Placental epithelial cell (primary cell): Measurements from ENCODE around the gene MST1. TPM values are rescaled to one million over a fixed set of nuclear protein-coding genes. Genes with fewer than 3 reads are reported as not detected.

Experiments used
- small RNA-seq: library from RNA; depleted of rRNA; stranded (forward); fragments of <200 nt; gene quantifications from one replicate; pipeline ENCODE3, GENCODE V24; 2012
- total RNA-seq: library from RNA; depleted of rRNA; stranded (reverse); fragments of >200 nt; gene quantifications from 2 replicates; pipeline ENCODE4 v1.2.3, GENCODE V29; 2012

The MST1 gene
- 9.4 and 33.4 TPM in 2 replicates for total RNA-seq

GRCh38 chr3:49689046-49689907 lies at the start of gene MST1, which contains the start of gene RNF123:
MST1 (minus strand) TSS chr3:49689474; CDS start chr3:49688691, 783 bp downstream.
RNF123 (plus strand) TSS chr3:49689557; CDS start chr3:49691166, 1,609 bp downstream.

GRCh38 chr3:49723628-49724551 lies 34.6 kb upstream of the MST1 start, which contains the start of gene GMPPB:
GMPPB (minus strand) TSS chr3:49723951; CDS start chr3:49723726, 225 bp downstream.

GRCh38 chr3:49719214-49719884 lies 30.1 kb upstream of the MST1 start, which contains the start of gene AMIGO3:
AMIGO3 (minus strand) TSS chr3:49719684; CDS start chr3:49719465, 219 bp downstream.

GRCh38 chr3:49673715-49674496 lies 15.4 kb downstream of the MST1 start, which contains the start of gene APEH:
APEH (plus strand) TSS chr3:49674351; CDS start chr3:49674402, 51 bp downstream.

Small RNA genes lying within 50 kb of the gene (small RNA-seq; reads per million reads assigned to genes)
- not detected for gene AMIGO3

Other genes with a start within 250 kb of the MST1 start
- 67.1 and 132 TPM in 2 replicates for gene DAG1, start 219.2 kb downstream of the MST1 start, total RNA-seq
- gene BSN, start 135.0 kb downstream of the MST1 start, total RNA-seq: under 0.01 and 0.11 TPM in 2 replicates
- 104 and 137 TPM in 2 replicates for gene APEH, start 15.1 kb downstream of the MST1 start, total RNA-seq
- gene RNF123, start 83 bp upstream of the MST1 start, total RNA-seq: 36.9 and 38.8 TPM in 2 replicates
- 3.3 and 4.3 TPM in 2 replicates for gene AMIGO3, start 30.2 kb upstream of the MST1 start, total RNA-seq
- gene GMPPB, start 34.5 kb upstream of the MST1 start, total RNA-seq: 25.5 and 46.7 TPM in 2 replicates
- 31.4 and 42.1 TPM in 2 replicates for gene IP6K1, start 97.1 kb upstream of the MST1 start, total RNA-seq
- gene CDHR4, start 110.4 kb upstream of the MST1 start, total RNA-seq: 0.54 and 1.2 TPM in 2 replicates
- gene INKA1, start 113.8 kb upstream of the MST1 start, total RNA-seq: 1.8 and 2.0 TPM in 2 replicates
- gene UBA7, start 124.5 kb upstream of the MST1 start, total RNA-seq: 0.76 and 2.7 TPM in 2 replicates
- gene TRAIP, start 167.1 kb upstream of the MST1 start, total RNA-seq: 2.5 and 2.7 TPM in 2 replicates
- gene CAMKV, start 180.4 kb upstream of the MST1 start, total RNA-seq: not detected in 2 replicates
- gene MST1R, start 214.4 kb upstream of the MST1 start, total RNA-seq: 0.79 and 2.1 TPM in 2 replicates
- 5.5 and 10.0 TPM in 2 replicates for gene MON1A, start 240.3 kb upstream of the MST1 start, total RNA-seq